GM10266 (cell line): ENCODE results near the gene CCDC24.

Source experiments
- DNase-seq: peaks from one replicate; pipeline ENCODE4 v3.0.0; 2012; ENCODE audit errors: extremely low spot score
- CTCF ChIP-seq: IDR thresholded peaks from 2 replicates; pipeline ENCODE4 v1.5.1; 2012; ENCODE audit warnings: mild to moderate bottlenecking, low read depth; ENCODE audit not compliant: control insufficient read depth, insufficient read depth; ENCODE audit errors: missing control alignments

CCDC24 gene

GRCh38 chr1:44000122-44000665 is 8.8 kb downstream of the CCDC24 start:
- TF ChIP-seq CTCF = no peak
- no peak for DNase-seq

GRCh38 chr1:44002165-44002564 is 10.8 kb downstream of the CCDC24 start:
- no peak for TF ChIP-seq CTCF
- DNase-seq = no peak

- no peak for TF ChIP-seq CTCF
- no peak for DNase-seq
Measured at GRCh38 chr1:44002606-44003157, 11.3 kb downstream of the CCDC24 start.

- no peak for DNase-seq
- no peak for TF ChIP-seq CTCF
Measured at GRCh38 chr1:44008259-44008658, 16.9 kb downstream of the CCDC24 start.

GRCh38 chr1:44010935-44011471 is 19.6 kb downstream of the CCDC24 start:
- no peak for TF ChIP-seq CTCF
- no peak for DNase-seq

- no peak for DNase-seq
- TF ChIP-seq CTCF = no peak
Measured at GRCh38 chr1:44012404-44012803, 21.0 kb downstream of the CCDC24 start.

GRCh38 chr1:44012941-44013609 is 21.7 kb downstream of the CCDC24 start:
- DNase-seq = no peak
- no peak for TF ChIP-seq CTCF
